Fibroblast of skin of back (primary cell): ENCODE results near the gene NPIPB6.
A peak's percentile ranks its signal among the peaks of the same experiment; 100 is the strongest.

ENCODE experiments used
- DNase-seq: peaks from one replicate; pipeline ENCODE4 v3.0.0-alpha.2; 2013

The NPIPB6 gene

DNA sequence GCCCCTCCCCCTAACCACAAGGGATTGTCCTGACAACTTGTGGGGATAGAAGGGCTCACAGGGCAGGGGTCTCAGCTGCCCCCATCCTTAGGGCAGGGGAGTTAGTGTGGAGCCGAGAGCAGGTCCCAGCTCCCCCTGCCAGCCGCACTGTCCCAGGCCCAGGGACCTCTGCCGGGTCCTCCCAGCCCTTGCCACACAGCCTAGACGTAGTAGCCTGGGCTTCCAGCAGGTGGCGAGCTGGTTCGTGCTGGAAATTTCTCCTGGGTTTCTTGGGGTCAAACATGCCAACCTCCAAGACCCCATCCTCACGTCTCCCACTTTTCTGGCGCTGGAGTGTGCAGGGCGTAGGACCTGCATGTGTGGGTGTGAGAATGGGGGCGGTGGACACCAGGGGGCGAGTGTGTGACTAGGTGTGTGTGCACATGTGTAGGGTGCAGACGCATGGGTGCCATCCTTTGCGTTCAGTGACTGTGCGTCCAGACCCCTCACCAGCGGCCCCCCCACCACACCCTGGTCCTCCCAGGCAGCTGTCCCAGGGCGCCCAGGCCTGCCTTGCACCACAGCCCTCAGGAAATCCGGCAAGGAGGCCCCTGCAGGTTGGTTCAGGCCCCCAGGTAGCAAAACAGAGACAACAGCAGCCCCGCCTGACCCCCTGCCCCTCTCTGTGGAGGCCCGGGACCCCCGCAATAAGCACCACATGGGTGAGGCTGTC lies 41.5 kb downstream of the NPIPB6 start:
- peak; percentile 9 for DNase-seq

DNA sequence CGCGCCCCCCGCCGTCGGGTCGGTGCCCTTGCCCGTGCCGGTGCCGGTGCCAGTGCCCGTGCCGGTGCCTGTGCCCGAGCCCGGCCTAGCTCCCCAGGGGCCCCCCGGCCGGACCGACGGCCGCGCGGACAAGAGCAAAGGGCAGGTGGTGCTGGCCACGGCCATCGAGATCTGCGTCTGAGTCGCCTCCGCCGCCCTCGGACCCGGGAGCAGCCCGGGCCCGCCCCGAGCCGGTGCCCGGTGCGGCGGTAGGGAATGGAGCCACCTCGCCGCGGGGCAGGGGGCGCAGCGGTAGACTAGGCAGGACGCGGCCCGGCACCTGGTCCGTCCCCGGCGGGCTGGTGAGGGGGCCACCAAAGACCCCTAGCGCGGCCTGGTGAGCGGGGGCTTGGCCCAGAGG lies 42.6 kb downstream of the NPIPB6 start:
- DNase-seq: no peak

DNA sequence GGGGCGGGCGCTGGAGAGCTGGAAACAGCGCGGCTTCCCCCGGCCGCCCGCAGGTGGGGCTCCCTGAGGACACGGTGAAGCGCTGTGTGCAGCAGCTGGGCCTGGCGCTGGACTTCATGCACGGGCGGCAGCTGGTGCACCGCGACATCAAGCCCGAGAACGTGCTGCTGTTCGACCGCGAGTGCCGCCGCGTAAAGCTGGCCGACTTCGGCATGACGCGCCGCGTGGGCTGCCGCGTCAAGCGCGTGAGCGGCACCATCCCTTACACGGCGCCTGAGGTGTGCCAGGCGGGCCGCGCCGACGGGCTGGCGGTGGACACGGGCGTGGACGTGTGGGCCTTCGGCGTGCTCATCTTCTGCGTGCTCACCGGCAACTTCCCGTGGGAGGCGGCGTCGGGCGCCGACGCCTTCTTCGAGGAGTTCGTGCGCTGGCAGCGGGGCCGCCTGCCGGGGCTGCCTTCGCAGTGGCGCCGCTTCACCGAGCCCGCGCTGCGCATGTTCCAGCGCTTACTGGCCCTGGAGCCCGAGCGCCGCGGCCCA lies 43.2 kb downstream of the NPIPB6 start:
- no peak for DNase-seq

DNA sequence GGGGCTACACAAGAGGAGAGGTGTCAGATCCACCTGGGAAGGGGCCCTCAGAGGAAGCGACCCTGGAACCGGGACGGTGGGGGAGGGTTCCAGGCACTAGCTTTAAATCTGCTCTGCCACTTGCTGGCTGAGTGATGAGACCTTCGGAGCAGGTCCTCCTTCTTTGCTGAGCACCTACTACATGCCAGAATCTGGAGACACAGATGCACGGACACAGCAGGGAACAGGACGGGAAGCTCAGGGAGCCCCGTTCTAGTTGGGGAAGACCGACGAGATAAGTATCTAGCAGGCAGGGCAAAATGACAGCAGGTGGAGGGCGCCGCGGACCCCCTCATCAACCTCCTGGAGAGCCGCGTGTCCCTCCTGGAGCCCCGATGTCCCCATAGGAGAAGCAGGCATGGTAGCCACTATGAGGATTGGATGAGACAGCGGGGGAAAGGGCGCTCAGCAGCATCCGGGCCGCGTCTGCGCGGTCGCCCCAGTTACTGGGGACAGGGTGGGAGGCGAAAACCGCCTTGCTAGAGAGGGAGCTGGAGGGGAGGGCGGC lies 43.8 kb downstream of the NPIPB6 start:
- DNase-seq: no peak

DNA sequence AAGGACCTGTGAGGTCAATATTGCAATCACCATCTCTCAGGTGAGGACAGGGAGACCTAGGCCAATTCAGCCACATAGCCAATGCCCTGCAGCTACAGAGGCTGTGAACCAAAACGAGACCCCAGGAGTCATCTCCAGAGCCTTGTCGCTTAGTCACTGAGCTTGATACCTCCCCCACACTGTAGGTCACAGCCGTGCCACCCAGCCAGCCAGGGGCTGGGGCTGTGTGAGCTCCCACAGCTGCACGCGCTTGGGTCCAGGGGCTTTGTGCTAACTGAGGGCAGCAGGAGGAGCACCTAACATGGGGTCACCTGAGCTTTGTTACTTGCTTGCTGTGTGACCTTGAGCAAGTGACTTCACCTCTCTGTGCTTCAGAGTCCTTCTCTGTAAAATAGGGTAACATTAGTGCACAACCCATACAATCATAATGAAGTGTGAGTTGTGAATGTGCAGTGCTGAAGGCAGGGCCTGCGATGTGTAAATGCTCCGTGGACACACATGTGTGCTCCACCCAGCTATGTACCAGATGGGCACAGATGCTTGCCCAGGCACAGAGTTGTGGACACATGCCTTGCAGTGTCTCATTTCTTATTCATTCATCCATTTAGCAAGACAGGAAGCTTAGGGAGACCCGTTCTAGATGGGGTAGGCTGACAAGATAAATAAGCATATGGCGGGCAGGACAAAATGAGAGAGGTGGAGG lies 45.1 kb downstream of the NPIPB6 start:
- no peak for DNase-seq

DNA sequence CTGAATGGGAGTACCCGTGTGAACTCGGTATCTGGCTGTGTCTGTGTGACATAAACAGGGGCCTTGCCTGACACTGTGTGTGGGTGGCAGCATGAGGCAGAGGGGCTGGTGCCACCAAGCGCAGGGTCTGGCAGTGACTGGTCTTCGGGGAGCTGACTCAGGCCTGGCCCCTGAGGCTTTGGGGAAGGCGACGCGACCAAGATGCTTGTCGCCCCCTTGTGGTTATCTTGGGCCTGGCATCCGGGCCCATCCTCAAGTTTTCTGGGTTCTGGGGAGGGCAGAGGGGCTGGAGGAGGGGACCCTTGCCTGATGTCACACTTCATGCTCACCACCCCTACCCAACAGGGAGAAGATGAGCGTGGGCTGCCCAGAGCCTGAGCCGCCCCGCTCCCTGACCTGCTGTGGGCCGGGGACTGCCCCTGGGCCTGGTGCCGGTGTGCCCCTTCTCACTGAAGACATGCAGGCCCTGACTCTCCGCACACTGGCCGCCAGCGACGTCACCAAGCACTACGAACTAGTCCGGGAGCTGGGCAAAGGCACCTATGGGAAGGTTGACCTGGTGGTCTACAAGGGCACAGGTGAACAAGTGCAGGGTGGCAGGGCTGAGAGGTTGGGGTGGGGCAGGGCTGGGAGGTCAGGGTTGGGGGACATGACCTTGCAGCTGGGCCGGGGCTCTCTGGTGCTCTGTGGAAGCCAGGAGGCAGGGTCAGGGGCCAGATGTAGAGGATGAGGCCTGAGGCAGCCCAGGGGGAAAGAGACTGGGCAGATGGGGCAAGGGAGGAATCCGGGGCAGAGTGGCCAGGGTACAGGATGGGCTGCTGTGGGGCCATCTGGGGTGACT lies 46.0 kb downstream of the NPIPB6 start:
- peak; percentile 50 for DNase-seq

DNA sequence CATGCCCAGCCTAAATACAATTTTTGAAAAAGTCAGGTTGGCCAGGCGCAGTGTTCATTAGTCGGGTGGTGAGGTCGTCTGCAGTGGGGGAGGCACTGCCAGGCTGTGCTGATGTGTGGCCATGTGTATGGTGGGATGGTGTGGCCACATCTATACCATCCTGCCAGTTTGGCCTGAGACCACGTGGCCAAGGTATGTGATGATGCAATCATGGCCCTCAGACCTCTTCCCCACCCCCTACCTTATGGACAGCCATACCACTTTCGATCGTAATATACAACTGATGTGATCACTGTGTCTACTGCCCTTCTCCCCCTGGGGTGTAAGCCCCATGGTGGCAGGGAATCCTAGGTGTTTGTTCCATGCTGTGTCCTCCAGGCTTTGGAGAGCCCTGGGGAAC lies 47.3 kb downstream of the NPIPB6 start:
- no peak for DNase-seq

DNA sequence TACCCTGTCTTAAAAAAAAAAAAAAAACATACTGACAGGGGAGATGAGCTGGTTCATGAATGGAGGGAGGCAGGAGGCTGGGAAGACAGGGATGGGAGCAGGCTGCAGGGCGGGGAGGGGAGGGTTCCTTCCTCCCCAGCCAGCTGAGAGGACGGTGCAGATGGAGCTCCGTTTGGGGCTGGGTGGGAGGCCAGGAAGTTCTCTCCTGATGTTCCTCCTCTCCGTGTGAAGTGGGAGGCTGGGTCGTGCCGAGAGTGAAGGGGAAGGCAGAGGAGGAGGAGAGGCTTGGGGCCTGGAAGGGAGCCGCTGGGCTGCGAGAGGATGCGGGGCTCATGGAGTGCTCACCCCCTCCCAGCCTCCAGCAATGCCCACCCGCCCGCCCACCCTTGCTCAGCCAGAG lies 49.7 kb downstream of the NPIPB6 start:
- no peak for DNase-seq

DNA sequence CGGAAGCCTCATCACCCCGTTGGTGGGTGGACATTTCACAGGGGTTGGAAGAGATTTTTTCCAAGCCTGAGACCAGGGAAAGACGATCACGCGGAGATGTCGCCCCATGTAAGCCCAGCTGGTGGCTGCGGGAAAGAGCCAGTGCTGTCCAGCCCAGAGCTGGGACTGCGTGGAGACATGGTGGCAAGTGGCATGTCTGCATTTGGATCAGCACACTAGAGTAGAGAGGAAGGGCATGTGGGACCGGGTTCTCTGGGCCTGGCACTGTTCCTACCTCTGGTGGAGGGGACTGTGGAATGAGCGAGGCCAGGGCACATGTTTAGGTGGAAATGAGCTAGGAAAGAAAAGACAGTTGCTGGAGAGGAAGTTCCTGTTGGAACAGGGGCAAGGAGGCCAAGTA lies 51.0 kb downstream of the NPIPB6 start:
- DNase-seq: no peak

DNA sequence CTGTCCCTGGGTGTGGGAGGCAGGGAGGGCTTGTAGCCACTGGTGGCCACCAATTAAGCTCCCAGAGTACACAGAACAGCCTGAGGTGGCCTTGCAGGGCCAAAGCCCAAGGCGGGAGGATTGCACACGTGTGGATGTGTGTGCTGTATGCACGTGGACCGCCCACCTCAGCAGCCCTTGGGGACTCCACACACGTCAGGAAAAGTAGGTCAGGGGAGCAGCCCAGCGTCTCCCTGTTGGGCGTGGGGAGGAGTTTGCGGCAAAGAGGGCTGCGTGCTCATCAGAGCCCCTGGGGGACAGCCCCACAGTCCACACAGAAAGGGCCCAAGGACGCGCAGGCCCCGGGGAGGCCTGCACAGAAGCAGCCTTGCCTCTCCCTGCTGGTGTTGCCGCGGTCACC lies 51.4 kb downstream of the NPIPB6 start:
- DNase-seq: no peak

DNA sequence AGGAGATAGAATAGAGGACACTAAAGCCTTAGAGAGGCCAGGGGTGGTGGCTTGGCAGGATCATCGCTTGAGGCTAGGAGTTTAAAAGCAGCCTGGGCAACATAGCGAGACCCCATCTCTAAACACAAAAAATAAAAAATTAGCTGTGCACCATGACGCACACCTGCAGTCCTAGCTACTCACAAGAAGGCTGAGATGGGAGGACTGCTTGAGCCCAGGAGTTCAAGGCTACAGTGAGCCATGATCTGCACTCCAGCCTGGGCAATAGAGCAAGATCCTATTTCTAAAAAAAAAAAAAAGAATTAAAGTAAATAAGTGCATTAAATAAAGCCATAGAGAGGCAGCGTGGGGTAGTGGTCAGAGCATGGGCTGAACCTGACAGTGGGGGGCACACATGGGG lies 51.9 kb downstream of the NPIPB6 start:
- DNase-seq: no peak

DNA sequence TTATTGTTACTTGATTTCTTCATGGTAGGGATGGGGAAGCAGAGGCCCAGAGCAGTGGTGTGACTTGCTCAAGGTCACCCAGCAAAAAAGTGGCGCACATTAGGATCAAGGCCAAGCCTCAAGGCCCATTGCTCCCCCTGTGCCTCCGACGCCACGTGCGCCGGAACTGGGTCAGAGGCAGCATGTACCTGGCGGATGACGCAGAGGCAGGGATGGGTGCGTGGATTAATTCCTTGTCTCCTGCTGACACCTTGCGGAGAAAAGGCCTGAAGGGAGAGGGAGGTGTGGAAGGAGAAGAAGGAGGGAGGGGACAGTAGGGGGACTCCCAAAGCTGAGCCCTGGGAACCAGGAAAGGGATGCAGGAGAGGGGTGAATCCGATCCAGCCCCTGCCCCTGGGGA lies 52.5 kb downstream of the NPIPB6 start:
- DNase-seq: no peak

DNA sequence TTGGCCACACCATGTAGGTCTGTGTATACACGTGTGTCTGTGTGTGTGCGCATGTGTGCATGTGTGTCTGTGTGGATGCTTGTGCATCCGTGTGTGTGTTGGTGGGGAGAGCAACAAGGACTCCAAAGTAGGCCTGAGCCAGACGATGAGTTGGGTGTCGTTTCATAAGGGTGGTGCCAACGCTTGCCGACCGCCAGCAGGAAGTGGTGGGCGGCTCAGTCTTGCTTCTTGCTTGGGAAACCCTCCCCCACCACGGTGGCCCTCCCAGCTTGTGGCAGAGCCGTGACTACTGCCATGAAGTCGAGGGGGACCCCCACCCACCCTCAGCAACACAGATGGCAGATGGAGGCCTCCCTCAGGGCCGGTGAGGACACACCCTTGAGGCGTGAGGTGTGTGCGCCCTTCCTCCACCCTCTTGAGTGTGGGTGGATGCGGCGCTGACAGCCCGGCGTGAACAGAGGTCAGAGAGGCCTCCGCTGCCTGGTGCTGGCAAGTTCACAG lies 53.4 kb downstream of the NPIPB6 start:
- no peak for DNase-seq

DNA sequence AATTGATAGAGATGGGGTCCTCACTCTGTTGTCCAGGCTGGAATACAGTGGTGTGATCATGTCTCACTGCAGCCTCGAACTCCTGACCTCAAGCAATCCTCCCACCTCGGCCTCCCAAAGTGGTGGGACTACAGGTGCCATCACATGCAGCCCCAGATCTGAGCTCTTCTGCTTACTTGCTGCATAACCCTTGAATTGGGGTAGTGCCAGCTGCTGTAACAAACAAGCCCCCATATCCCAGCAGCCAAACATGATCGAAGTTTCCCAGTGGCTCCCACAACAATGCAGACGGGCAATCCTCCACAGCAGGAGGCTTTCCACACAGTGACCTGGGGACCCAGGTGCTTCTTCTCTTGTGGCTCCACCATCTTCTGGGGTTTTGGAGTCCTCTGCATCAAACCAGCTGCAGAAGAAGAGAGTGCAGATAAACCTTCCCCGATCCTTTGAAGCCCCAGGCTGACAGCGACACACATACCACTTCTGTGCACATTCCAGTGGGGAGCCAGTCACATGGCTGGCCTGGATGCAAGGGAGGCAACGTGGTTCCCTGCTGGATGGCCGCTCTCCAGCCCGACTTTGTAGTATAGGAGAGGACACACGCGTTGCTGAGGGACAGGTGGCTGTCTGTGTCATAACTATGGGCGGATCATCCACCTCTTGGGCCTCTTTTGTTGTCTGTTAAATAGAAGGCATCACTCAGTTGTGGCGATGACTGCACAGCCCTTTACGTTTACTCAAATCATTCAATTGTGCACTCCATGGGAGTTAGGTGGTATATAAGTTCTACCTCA lies 54.3 kb downstream of the NPIPB6 start:
- no peak for DNase-seq

DNA sequence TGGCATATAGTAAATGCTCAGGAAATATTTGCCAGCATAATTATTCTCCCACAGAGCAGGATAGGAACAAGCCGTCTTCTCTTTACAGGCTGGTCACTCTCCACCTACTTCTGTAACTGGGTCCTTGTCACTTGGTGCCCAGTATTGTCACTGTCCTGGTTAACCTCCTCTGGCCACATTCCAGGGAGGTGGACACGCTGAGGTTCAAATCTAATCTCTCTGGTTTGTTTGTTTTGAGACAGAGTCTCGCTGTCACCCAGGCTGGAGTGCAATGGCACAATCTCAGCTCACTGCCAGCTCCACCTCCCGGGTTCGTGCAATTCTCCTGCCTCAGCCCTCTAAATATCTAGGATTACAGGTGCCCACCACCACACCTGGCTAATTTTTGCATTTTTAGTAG lies 55.4 kb downstream of the NPIPB6 start:
- DNase-seq: no peak

DNA sequence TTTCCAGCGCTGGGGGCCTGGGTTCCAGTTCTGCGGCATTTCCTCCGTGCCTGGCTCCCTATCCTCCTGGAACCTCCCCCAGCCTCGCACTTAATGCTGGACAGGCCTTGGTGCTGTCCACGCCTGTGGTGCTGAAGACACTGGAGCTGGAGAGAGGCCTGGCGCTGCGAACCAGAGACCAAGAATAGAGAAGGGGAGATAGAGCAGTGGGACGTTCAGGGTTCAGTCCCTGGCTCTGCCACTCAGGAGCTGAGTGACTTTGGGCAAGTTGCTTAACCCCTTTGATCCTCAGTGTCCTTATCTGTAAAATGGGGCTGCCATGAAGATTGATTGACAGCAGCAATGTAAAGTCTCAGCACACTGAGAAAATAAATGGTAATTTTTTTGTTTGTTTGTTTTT lies 59.1 kb downstream of the NPIPB6 start:
- DNase-seq: peak; percentile 44

DNA sequence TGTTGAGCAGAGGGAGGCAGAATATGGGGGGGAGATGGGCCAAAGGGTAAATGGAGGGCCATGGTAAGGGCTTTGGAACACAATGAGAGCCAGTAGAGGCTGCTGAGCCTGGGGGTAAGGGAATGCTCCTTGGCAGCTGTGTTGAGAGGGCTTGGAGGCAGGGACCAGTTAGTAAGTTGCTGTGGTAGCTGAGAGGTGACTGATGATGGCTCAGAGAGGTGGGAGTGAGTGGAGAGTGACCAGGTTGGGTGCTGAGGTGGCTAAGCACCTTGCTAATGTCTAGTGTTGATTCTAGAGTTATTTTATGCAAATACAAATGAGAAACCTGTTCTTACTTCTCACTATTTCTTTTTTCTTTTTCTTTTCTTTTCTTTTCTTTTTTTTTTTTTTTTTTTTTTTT lies 60.2 kb downstream of the NPIPB6 start:
- no peak for DNase-seq

DNA sequence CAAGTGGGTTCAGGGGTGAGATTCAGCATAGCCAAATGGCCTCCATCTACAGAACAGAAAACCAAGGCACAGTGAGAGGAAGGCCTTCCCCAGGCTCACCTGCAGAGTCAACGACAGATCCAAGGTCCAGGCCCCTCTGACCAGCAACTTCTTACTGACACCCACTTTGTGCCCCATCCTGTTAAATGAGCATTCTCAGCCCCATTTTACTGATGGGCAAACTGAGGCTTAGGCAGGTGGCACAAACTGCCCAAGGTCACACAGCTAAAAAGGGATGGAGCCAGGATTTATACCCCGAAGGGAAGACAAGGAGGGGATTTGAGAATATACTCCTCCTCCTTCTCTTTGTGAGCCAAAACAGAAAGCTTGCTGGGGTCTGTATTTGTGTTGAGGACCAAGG lies 61.7 kb downstream of the NPIPB6 start:
- no peak for DNase-seq

DNA sequence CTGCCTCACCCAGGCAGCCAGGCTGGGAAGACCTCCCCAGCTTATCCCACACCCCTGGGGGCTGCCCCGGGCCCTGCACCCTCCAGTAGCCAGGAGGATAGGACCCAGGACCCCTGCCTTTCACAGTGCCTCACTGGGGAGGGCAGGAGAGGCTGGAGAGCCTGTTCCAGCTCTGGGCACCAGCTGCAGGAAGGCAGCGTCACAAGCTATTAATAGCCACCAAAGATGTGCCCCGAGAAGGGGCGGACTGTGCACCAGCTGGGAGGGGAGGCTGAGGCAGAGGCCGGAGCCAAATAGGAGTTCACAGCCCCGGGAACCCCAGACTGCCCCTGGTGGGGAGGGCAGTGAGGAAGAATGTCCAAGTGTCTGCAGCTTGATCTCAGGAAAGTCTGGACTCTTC lies 62.2 kb downstream of the NPIPB6 start:
- DNase-seq: no peak

DNA sequence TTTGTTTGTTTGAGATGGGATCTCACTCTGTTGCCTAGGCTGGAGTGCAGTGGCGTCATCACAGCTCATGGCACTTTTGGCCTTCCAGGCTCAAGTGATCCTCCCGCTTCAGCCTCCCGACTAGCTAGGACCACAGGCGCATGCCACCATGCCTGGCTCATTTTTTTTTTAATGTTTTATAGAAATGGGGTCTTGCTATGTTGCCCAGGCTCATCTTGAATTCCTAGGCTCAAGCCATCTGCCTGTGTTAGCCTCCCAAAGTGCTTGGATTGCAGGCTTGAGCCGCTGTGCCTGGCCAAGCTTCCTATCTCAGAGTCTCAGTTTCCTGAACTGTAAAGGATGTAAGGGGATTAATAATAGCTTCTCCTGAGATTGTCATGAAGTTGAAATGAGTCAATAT lies 63.0 kb downstream of the NPIPB6 start:
- DNase-seq: no peak

DNA sequence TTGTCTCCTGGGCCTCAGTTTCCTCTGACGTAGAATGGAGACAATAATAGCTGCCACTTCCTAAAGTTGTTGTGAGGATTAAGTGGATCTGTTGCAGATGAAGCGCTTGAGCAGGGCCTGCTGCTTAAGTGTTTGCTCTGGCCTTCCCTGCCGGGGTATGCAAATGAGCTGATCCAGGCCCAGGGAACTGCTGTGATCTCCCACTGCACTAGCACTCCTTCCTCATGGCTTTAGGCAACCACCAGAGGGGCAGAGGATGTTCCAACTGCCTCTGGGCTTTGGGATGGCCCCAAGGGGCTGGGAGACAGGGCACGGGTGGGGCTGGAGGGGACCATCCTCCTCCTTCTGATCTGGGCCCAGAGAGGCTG lies 64.8 kb downstream of the NPIPB6 start:
- no peak for DNase-seq
